Measurements from ENCODE around the gene PACC1.

Gene PACC1

GRCh38 chr1:212437179-212437798, 22.6 kb upstream of the PACC1 start:
- no peak for DNase-seq

DNA sequence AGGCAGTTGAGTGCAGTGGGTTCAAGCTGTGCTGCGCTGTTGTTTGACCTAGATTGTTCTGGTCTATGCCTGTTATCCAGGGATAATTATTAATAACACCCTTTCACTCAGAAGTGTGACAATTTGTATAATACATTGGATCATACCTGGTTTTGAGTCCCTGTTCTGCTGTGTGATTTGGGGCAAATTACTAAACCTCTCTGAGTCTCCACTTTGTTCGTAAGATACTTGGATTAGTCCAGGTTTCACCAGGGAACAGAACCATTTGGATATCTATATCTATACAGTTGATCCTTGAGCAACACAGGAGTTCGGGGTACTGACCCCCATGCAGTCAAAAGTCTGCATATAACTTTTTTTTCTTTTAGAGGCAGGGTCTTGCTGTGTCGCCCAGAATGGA, 20.3 kb upstream of the PACC1 start:
- no peak for DNase-seq

GRCh38 chr1:212433577-212434462, 19.1 kb upstream of the PACC1 start:
- DNase-seq: no peak

DNA sequence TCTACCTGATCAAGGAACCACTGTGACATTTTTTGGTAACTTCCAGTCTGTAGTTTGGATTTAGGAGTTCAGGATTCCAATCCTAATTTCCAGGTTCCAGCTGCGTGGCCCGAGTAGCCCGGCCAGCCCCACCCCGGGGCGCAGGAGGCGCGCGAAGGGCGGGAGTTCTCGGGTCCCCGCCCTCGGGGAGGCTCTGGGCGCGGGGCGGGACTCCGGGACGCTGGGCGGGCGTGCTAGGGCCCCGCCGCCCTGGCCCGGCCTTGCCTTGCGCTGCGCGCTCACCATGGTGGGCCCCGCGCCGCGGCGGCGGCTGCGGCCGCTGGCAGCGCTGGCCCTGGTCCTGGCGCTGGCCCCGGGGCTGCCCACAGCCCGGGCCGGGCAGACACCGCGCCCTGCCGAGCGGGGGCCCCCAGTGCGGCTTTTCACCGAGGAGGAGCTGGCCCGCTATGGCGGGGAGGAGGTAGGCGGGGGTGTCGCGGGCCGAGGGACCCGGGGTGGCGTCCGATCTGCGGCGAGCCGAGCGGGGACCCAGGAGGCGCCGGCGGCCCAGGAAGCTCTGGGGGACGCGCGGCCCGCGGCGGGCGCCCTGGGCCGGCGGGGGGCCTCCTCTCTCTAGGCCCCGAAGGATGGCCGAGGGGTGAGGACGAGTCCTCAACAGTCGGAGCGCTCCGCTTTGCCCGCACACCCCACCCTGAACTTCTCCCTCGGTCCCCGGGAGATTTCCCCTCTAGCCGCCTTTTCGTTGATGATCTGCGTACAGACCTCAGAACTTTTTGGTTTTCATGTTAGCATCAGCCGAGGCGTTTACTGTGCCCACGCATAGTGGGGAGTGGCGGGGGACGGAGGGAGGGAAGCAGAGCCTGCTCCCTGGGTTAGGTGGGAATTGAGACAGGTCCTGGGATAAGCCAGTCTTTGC, 18.2 kb upstream of the PACC1 start, which contains the start of gene NENF:
Gene NENF (plus strand): TSS at position 260 of the 916 bp plus-strand sequence. CDS start 24 bp downstream, at position 284.
- peak; percentile 92 to 97 (median 94) for DNase-seq

DNA sequence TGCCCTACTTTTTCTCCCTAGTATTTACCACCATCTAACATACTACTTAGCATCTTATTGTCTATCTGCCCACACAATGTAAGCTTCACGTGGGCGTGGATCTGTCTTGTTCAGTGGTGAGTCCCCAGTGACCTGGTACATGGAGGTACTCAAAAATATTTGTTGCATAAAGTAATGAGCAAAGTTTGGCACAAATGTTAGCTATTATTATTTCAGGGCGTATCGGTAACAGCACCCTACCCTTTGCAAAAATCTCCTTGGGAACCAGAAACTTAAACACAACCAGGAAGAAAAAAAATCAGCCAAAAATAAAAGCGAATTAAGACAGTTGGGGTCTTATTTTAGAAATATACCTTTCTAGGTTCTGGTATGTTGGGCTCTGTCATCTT, 17.6 kb upstream of the PACC1 start:
- DNase-seq: no peak

- DNase-seq: no peak
Observed at GRCh38 chr1:212431644-212432043, 17.0 kb upstream of the PACC1 start.

DNA sequence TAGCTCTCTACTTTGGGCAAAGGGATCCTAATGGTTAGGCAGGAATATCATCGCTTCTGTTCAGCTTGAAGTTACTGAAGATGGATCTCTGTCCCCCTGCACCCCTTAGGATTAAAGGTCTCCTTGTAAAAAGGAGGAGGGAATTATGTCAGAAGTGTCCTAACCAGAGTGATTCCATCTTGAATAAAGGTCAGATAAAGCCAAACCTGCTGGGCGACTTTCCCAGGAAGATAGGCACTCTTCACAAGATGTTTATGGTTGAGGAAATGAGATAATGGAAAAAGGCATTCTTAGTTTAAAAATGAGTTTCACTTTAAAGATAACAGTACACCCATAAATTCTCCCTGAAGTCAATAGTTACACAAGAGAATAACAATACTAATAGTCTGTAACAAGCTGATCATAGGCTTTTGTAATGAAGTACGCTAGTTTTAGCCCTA, 16.3 kb upstream of the PACC1 start:
- no peak for DNase-seq

DNA sequence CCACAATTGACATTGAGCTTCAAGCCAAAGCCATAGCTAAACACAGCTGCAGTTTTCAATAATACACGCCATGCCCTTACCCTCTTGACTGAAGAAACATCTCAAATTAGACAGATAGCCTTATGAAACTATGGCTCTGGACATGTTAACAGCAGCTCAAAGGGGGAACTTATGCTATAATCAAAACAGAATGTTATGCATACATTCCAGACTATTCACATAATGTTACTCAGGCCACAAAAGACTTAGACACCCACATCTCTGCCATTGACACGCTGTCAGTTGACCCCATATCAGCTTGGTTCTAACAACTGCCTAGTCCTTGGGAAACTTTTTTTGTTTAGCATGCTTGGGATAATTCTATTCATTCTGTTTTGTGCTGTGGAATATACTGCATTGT, 15.7 kb upstream of the PACC1 start:
- DNase-seq: no peak

DNA sequence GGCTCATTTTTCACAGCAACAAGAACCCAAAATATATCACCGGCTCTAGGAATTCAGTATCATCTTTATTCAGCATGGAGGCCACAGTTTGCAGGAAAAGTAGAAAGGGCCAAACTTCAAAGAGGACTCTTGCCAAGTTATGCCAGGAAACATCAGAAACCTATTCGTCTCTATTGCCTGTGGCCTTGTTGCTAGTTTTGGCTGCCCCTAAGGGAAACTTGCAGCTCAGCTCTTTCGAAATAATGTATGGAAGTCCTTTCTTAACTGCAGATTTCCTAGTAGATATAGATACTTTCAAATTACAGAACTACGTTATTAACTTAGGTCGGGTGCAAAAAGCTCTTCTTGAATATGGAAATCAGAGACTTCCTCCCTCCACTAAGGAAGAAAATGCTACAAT, 13.8 kb upstream of the PACC1 start:
- DNase-seq: peak in 1 of 4 experiments; percentile 41

DNA sequence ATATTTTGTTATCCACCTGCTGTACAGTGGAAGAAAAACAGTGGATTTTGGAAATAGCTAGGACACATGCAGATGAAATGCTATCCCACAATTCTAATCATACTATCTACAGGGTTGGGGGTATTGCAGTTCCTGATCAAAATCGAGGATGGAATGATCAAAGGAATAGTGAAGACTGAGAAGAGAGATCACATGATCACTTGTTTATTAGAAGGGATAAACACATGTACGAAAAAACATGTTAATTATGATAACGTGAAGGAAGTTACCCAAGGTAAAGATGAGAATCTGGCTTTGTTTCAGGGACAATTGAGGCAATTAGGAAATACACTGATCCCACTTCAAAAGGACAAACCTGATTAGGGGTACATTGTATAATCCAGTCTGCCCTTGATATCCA, 9.2 kb upstream of the PACC1 start:
- no peak for DNase-seq

DNA sequence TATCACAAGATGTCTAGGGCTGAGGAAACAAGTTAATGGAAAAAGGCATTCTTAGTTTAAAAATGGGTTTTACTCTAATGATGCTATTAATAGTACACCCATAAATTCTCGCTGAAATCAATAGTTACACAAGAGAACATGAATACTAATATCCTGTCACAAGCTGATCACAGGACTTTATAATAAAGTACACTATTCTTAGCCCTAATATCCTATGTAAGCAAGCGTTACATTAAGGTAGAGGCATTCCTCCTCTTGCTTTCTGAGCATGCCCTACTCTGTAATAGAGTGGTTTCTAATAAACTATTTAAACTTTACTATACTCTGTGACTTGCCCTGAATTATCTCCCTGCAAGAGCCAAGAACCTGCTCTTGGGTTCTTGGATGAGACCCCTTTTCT, 6.5 kb upstream of the PACC1 start:
- DNase-seq: no peak

GRCh38 chr1:212415107-212415841, 588 bp upstream of the PACC1 start:
- peak; percentile 44 to 57 (median 48) for DNase-seq

DNA sequence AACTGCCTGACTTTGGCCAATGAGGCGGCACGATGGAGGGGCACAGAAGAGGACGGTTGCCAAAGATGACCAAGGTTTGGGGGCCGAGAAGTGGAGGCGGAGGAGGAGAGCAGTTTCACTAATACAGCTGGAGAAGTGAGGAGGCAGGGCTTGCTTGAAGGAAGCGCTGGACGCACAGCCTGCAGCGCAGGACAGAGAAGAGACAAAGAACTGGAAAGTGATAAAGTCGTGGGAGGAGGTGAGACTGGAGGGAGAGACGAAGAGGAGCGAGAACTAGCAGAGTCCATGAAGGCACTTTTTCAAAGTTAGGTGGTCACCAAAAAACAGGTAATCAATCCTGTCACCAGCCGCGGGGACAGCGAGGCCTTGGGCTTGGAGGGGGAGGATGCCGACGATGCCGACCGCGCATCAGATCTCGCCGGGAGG, 771 bp downstream of the PACC1 start:
- peak in 2 of 4 experiments; percentile 47 to 56 for DNase-seq

DNA sequence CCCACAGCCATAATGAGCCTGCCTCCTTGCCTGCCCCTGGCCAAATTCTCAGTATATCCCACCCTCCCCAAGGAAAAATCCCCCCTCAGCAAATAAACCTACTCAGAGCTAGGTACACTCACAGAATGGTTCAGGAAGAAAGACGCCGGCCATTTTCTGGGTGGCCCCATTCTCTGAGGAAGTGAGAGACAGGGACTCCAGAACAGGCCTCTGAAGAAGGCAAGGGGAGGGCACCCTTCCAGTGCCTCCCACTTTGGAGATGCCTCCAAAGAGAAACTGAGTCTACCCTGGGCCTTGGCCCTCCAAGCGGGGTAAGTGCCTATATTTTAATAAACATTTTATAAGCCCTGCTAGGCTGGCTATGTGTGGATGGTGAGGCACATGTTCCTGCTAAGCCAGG, 2.3 kb downstream of the PACC1 start:
- DNase-seq: peak in 2 of 4 experiments; percentile 42 to 49

DNA sequence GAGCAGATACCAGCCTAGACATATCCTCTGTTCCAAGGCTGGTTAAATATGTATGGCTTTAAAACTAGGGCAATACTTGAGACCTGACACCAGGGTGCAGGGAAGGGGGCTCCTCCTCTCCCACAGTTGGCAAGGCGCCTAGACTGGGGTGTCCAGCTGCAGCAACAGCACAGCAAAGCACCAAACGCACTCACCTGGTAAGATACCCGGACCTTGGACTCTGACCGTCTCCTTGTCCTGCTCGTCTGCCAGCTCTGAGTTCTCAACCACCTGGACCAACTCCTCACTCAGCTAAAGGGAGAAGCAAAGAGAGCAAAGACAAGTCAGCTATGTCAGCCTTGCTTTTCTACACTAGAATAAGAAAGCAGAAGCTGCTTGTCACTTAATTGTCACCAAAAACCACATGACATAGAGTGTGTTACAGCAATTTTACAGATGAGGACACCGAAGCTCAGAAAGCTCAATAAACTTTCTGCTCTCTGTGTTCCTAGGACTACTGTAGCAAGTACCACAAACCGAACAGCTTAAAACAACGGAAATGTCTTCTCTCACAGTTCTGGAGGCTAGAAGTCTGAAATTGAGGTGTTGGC, 4.4 kb downstream of the PACC1 start:
- DNase-seq: peak; percentile 34 to 73 (median 55)

- peak in 1 of 4 experiments; percentile 11 for DNase-seq
Observed at GRCh38 chr1:212402666-212403321, 11.9 kb downstream of the PACC1 start.

DNA sequence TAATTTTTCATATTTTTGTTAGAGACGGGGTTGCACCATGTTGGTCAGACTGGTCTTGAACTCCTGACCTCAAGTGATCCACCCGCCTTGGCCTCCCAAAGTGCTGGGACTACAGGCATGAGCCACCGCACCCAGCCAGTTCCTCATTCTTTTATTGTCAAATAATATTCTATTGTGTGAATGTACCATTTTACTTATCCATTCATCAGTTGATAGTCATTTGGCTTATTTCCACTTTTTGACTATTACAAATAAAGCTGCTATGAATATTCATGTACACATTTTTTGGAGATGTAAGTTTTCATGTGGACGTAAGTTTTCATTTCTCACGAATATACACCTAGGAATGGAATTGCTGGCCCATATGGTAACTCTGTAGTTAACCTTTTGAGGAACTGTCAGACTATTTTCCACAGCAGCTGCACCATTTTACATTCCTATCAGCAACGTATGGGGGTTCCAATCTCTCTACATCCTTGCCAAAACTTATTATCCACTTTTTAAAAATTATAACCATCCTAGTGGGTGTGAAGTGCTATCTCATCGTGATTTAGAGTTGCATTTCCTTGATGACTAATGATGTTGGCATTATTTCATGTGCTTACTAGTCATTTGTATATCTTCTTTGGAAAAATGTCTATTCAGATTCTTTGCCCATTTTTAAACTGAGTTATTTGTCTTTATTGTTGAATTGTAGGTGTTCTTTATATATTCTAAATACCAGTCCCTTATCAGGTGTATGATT, 12.7 kb downstream of the PACC1 start:
- peak in 3 of 4 experiments; percentile 22 to 70 (median 59) for DNase-seq

DNA sequence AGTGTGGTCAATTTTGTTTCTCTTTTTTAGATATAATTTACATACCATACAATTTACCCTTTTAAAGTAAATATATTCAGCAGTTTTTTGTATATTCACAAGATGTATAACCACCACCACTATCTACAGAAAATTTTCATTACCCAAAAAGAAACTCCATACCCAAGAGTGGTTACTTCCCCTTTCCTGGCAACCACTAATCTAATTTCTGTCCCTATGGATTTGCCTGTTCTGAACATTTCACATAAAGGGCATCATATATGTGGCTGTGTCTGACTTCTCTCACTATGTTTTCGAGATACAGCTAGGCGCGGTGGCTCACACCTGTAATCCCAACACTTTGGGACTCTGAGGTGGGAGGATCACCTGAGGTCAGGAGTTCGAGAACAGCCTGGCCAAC, 13.6 kb downstream of the PACC1 start:
- peak in 2 of 4 experiments; percentile 9 to 22 for DNase-seq

DNA sequence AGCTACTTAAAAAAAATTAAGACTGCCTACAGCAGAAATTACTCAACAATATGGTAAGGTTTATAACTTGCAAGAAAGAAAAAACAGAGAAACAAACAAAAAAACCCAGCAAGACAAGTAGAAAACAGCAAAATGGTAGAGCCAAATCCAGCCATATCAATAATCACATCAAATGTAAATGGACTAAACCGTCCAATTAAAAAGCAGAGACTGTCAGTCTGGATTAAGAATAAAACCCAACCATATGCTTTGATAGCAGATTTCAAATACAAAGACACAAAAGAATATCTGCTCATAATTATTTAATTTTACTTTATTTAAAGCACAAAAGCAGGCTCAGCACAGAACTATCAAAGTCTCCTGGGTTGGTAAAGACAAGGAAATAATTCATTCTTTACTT, 17.5 kb downstream of the PACC1 start:
- DNase-seq: no peak

GRCh38 chr1:212396638-212397037, 18.0 kb downstream of the PACC1 start:
- DNase-seq: no peak
